H9 (cell line): ENCODE measurements around the gene ZC3H18. TPM values are rescaled to one million over a fixed set of nuclear protein-coding genes. Genes with fewer than 3 reads are reported as not detected.

Experiments used
- DNase-seq: peaks from one replicate; pipeline ENCODE4 v3.0.0-alpha.2; 2017
- H2AFZ ChIP-seq: one replicate; pipeline ENCODE4 v1.6.1; 2013; ENCODE audit warnings: mild to moderate bottlenecking, low read length, control low read depth, moderate library complexity
- H2AK5ac ChIP-seq: 2 replicates; pipeline ENCODE4 v1.6.1; 2013; ENCODE audit warnings: low read length, control low read depth, mixed read lengths; ENCODE audit not compliant: insufficient read length
- H2BK120ac ChIP-seq: one replicate; pipeline ENCODE4 v1.6.1; 2013; ENCODE audit warnings: low read depth, mild to moderate bottlenecking, low read length, control low read depth, inconsistent platforms; ENCODE audit not compliant: poor library complexity, severe bottlenecking
- H2BK12ac ChIP-seq: 2 replicates; pipeline ENCODE4 v1.6.1; 2013; ENCODE audit warnings: low read length, control low read depth, mixed read lengths, low read depth; ENCODE audit not compliant: insufficient read length
- H2BK15ac ChIP-seq: 2 replicates; pipeline ENCODE4 v1.6.1; 2013; ENCODE audit warnings: low read depth, low read length, control low read depth
- H2BK20ac ChIP-seq: one replicate; pipeline ENCODE4 v1.6.1; 2013; ENCODE audit warnings: low read depth, mild to moderate bottlenecking, low read length, control low read depth, inconsistent platforms; ENCODE audit not compliant: poor library complexity, severe bottlenecking
- H2BK5ac ChIP-seq: 2 replicates; pipeline ENCODE4 v1.6.1; 2013; ENCODE audit warnings: low read length, control low read depth, mixed read lengths; ENCODE audit not compliant: insufficient read length
- H3K14ac ChIP-seq: 2 replicates; pipeline ENCODE4 v1.6.1; 2013; ENCODE audit warnings: low read length, control low read depth; ENCODE audit not compliant: insufficient read depth
- H3K18ac ChIP-seq: 2 replicates; pipeline ENCODE4 v1.6.1; 2013; ENCODE audit warnings: low read depth, mild to moderate bottlenecking, mixed read lengths, low read length, control low read depth; ENCODE audit not compliant: insufficient read length
- H3K23ac ChIP-seq: 2 replicates; pipeline ENCODE4 v1.6.1; 2013; ENCODE audit warnings: low read length, control low read depth, mixed read lengths, low read depth; ENCODE audit not compliant: insufficient read length
- H3K23me2 ChIP-seq: 2 replicates; pipeline ENCODE4 v1.6.1; 2013; ENCODE audit warnings: low read depth, mild to moderate bottlenecking, mixed read lengths, low read length, control low read depth; ENCODE audit not compliant: insufficient read length, poor library complexity, severe bottlenecking
- H3K27ac ChIP-seq: 2 replicates; pipeline ENCODE4 v1.5.1; 2013; ENCODE audit warnings: low read length, control low read depth, mixed read lengths, low read depth; ENCODE audit not compliant: insufficient read length
- H3K27me3 ChIP-seq: 2 replicates; pipeline ENCODE4 v1.6.1; 2013; ENCODE audit warnings: low read length, control low read depth, inconsistent platforms; ENCODE audit not compliant: insufficient read depth
- H3K4ac ChIP-seq: 2 replicates; pipeline ENCODE4 v1.6.1; 2013; ENCODE audit warnings: low read depth, mild to moderate bottlenecking, control low read depth, inconsistent platforms, low read length, moderate library complexity
- H3K4me1 ChIP-seq: 2 replicates; pipeline ENCODE4 v1.6.1; 2013; ENCODE audit warnings: low read length, control low read depth, inconsistent platforms; ENCODE audit not compliant: insufficient read depth
- H3K4me2 ChIP-seq: 2 replicates; pipeline ENCODE4 v1.6.1; 2013; ENCODE audit warnings: low read length, control low read depth, mixed read lengths; ENCODE audit not compliant: insufficient read length, insufficient read depth
- H3K56ac ChIP-seq: 2 replicates; pipeline ENCODE4 v1.6.1; 2013; ENCODE audit warnings: low read depth, mild to moderate bottlenecking, mixed read lengths, low read length, control low read depth; ENCODE audit not compliant: insufficient read length
- H3K79me1 ChIP-seq: 2 replicates; pipeline ENCODE4 v1.6.1; 2013; ENCODE audit warnings: low read depth, mild to moderate bottlenecking, moderate library complexity, low read length, control low read depth, inconsistent platforms; ENCODE audit not compliant: insufficient read depth, poor library complexity, severe bottlenecking
- H3K79me2 ChIP-seq: 2 replicates; pipeline ENCODE4 v1.6.1; 2013; ENCODE audit warnings: low read length, control low read depth, inconsistent platforms; ENCODE audit not compliant: insufficient read depth
- H3K9ac ChIP-seq: 2 replicates; pipeline ENCODE4 v1.6.1; 2013; ENCODE audit warnings: low read length, control low read depth, mixed read lengths; ENCODE audit not compliant: insufficient read length; ENCODE audit errors: extremely low read depth
- H3K9me3 ChIP-seq: one replicate; pipeline ENCODE4 v1.6.1; 2013; ENCODE audit warnings: low read depth, low read length, inconsistent platforms; ENCODE audit not compliant: control insufficient read depth
- H3T11ph ChIP-seq: one replicate; pipeline ENCODE4 v1.6.1; 2013; ENCODE audit warnings: mild to moderate bottlenecking, low read length, control low read depth, inconsistent platforms
- H4K20me1 ChIP-seq: one replicate; pipeline ENCODE4 v1.6.1; 2013; ENCODE audit not compliant: control insufficient read depth, insufficient read length, insufficient read depth
- H4K5ac ChIP-seq: 2 replicates; pipeline ENCODE4 v1.6.1; 2013; ENCODE audit warnings: low read depth, mild to moderate bottlenecking, mixed read lengths, low read length, control low read depth; ENCODE audit not compliant: insufficient read length
- H4K8ac ChIP-seq: replicated peaks from 2 replicates; pipeline ENCODE4 v1.6.1; 2013; ENCODE audit warnings: low read length, control low read depth, mixed read lengths, low read depth; ENCODE audit not compliant: insufficient read length
- H4K91ac ChIP-seq: 2 replicates; pipeline ENCODE4 v1.6.1; 2013; ENCODE audit warnings: low read depth, mild to moderate bottlenecking, moderate library complexity, mixed read lengths, low read length, control low read depth; ENCODE audit not compliant: insufficient read length
- H3K27ac Mint-ChIP-seq, 3 experiments: 2 replicates in 2 of 3; 3 replicates in 1 of 3; pipeline ENCODE4 v1.8.0; 2020 to 2021; ENCODE audit warnings: mixed read lengths in 3 of 3, mild to moderate bottlenecking in 1 of 3, moderate library complexity in 1 of 3
- H3K27me3 Mint-ChIP-seq: 2 replicates; pipeline ENCODE4 v1.8.0; 2021; ENCODE audit warnings: low read depth, mild to moderate bottlenecking, moderate library complexity, mixed read lengths
- H3K36me3 Mint-ChIP-seq, 3 experiments: 2 replicates in 2 of 3; 3 replicates in 1 of 3; pipeline ENCODE4 v1.8.0; 2020 to 2021; ENCODE audit warnings: low read depth in 3 of 3, mixed read lengths in 3 of 3; ENCODE audit not compliant: insufficient read depth in 1 of 3
- H3K4me1 Mint-ChIP-seq, 2 experiments: 2 replicates each; pipeline ENCODE4 v1.8.0; 2020; ENCODE audit warnings: mixed read lengths in 2 of 2
- H3K4me3 Mint-ChIP-seq, 2 experiments: 2 replicates in 1 of 2; 3 replicates in 1 of 2; pipeline ENCODE4 v1.8.0; 2020 to 2021; ENCODE audit warnings: mild to moderate bottlenecking in 2 of 2, mixed read lengths in 2 of 2, moderate library complexity in 1 of 2
- H3K9me3 Mint-ChIP-seq, 2 experiments: 2 replicates in 1 of 2; 3 replicates in 1 of 2; pipeline ENCODE4 v1.8.0; 2020; ENCODE audit warnings: mild to moderate bottlenecking in 2 of 2, mixed read lengths in 2 of 2, moderate library complexity in 1 of 2
- CTCF ChIP-seq: fragments of 200-600 bp; sonication (generic); conservative IDR thresholded peaks from 3 replicates; pipeline ENCODE4 v1.8.0; 2021; ENCODE audit warnings: antibody characterized with exemption, mild to moderate bottlenecking
- WGBS: extraction: QIAGEN DNeasy Blood & Tissue Kit; methylation state at CpG from one replicate; pipeline ENCODE4 v1.1.7; 2013; ENCODE audit warnings: missing lambda C conversion rate, low lambda C conversion rate, mixed read lengths; ENCODE audit not compliant: insufficient read length; ENCODE audit errors: extremely low coverage; 5-methylcytosine and 5-hydroxymethylcytosine counted together
- total RNA-seq: library from RNA; stranded (reverse); gene quantifications from 2 replicates; pipeline ENCODE4 v1.2.1, GENCODE V29; 2021

Gene ZC3H18
- total RNA-seq, 1 experiment from 2014 or later, result 69.7 TPM

- Histone ChIP-seq H3K9ac (no peak overlapping the region), H3K4me2 (no peak overlapping the region), H2BK120ac (no peak overlapping the region), H2BK15ac (no peak overlapping the region), H3K4me1 (no peaks in the 10 kb centered on the region), H3K9me3 (no peaks in the 10 kb centered on the region), H2AK5ac (no peak overlapping the region), H3K23me2 (no peaks in the 10 kb centered on the region), H2AFZ (no peak overlapping the region), H2BK5ac (no peak overlapping the region), H3K79me1 (no peaks in the 10 kb centered on the region), H3K18ac (no peak overlapping the region), H4K8ac (no peak overlapping the region), H4K20me1 (peaks cover 3% of the 10 kb centered on the region), H3K23ac (no peak overlapping the region), H4K5ac (no peak overlapping the region), H3K79me2 (peaks cover 2% of the 10 kb centered on the region; the same call in 1 of the 2 replicates), H3K4ac (no peak overlapping the region), H4K91ac (no peak overlapping the region), H3K27ac (no peak overlapping the region), H2BK20ac (no peak overlapping the region), H3T11ph (no peak overlapping the region), H3K27me3 (no peaks in the 10 kb centered on the region), H3K14ac (no peak overlapping the region), H2BK12ac (no peak overlapping the region), H3K56ac (no peak overlapping the region)
- Mint-ChIP-seq H3K27me3 (no peaks in the 10 kb centered on the region), H3K36me3 (peaks cover 21 to 50% (median 47%) of the 10 kb centered on the region in 3 experiments; a peak in 6 of 7 replicates), H3K4me1 (no peaks in the 10 kb centered on the region), H3K27ac (peak overlapping the region in 2 of 3 experiments; percentile 34 to 76; a peak in 2 of 7 replicates), H3K4me3 (no peak overlapping the region), H3K9me3 (no peaks in the 10 kb centered on the region)
- WGBS, result no CpG with 5 or more reads among the region's 6 CpGs
- DNase-seq, result no peak
- no peak for TF ChIP-seq CTCF
Observed at GRCh38 chr16:88593910-88594309, 23.7 kb downstream of the ZC3H18 start.
